GM15510 (cell line): Measurements from ENCODE around the gene FBXW4.

ENCODE experiments used
- POLR2A ChIP-seq: IDR thresholded peaks from 3 replicates; pipeline ENCODE4 v1.6.1; 2011; ENCODE audit warnings: borderline replicate concordance; ENCODE audit not compliant: insufficient read length; ENCODE audit errors: extremely low read depth

Gene FBXW4

GRCh38 chr10:101578192-101578591, 116.8 kb downstream of the FBXW4 start:
- TF ChIP-seq POLR2A, result no peak

- no peak for TF ChIP-seq POLR2A
Measured at GRCh38 chr10:101577121-101577871, 117.7 kb downstream of the FBXW4 start.

GRCh38 chr10:101576211-101576863, 118.6 kb downstream of the FBXW4 start:
- TF ChIP-seq POLR2A, result no peak

GRCh38 chr10:101575580-101576210, 119.3 kb downstream of the FBXW4 start:
- TF ChIP-seq POLR2A, result no peak

- no peak for TF ChIP-seq POLR2A
Measured at GRCh38 chr10:101575091-101575490, 119.9 kb downstream of the FBXW4 start.

- TF ChIP-seq POLR2A, result no peak
Measured at GRCh38 chr10:101573885-101574753, 120.9 kb downstream of the FBXW4 start.

- TF ChIP-seq POLR2A, result no peak
Measured at GRCh38 chr10:101572785-101573184, 122.2 kb downstream of the FBXW4 start.

- TF ChIP-seq POLR2A, result no peak
Measured at GRCh38 chr10:101572126-101572525, 122.8 kb downstream of the FBXW4 start.

GRCh38 chr10:101571271-101571925, 123.6 kb downstream of the FBXW4 start:
- no peak for TF ChIP-seq POLR2A

- no peak for TF ChIP-seq POLR2A
Measured at GRCh38 chr10:101570428-101571270, 124.3 kb downstream of the FBXW4 start.

GRCh38 chr10:101569622-101570427, 125.1 kb downstream of the FBXW4 start:
- TF ChIP-seq POLR2A, result no peak

- TF ChIP-seq POLR2A, result no peak
Measured at GRCh38 chr10:101569323-101569621, 125.7 kb downstream of the FBXW4 start.
